Measurements from ENCODE around the gene KIF18A.
"Not testable (repeated sequence)": the region's sequence is repeated elsewhere in the genome, so short reads cannot be mapped to it uniquely, and the experiment has no call there.

Gene KIF18A

GRCh38 chr11:28106353-28107043 lies 1.5 kb downstream of the KIF18A start:
- no peak for DNase-seq

GRCh38 chr11:28105869-28106268 lies 2.1 kb downstream of the KIF18A start:
- DNase-seq, result no peak

GRCh38 chr11:28104984-28105383 lies 3.0 kb downstream of the KIF18A start:
- no peak for DNase-seq

- DNase-seq, result no peak
Observed at GRCh38 chr11:28104425-28104824, 3.5 kb downstream of the KIF18A start.

- peak; percentile 11 for DNase-seq
Observed at GRCh38 chr11:28102300-28102699, 5.7 kb downstream of the KIF18A start.

GRCh38 chr11:28100665-28101064 lies 7.3 kb downstream of the KIF18A start:
- no peak for DNase-seq

- no peak for DNase-seq
Observed at GRCh38 chr11:28099715-28100114, 8.2 kb downstream of the KIF18A start.

- DNase-seq, result no peak
Observed at GRCh38 chr11:28098257-28098656, 9.7 kb downstream of the KIF18A start.

- DNase-seq, result no peak
Observed at GRCh38 chr11:28092786-28093185, 15.2 kb downstream of the KIF18A start.

GRCh38 chr11:28090052-28090749 lies 17.8 kb downstream of the KIF18A start:
- peak; percentile 81 for DNase-seq

GRCh38 chr11:28089378-28089777 lies 18.6 kb downstream of the KIF18A start:
- peak; percentile 22 for DNase-seq

- peak; percentile 20 for DNase-seq
Observed at GRCh38 chr11:28087693-28088092, 20.3 kb downstream of the KIF18A start.

- DNase-seq, result not testable (repeated sequence)
Observed at GRCh38 chr11:28087192-28087591, 20.8 kb downstream of the KIF18A start.

- DNase-seq, result peak; percentile 90
Observed at GRCh38 chr11:28086569-28086968, 21.4 kb downstream of the KIF18A start.

GRCh38 chr11:28083118-28083517 lies 24.8 kb downstream of the KIF18A start:
- DNase-seq, result no peak

- no peak for DNase-seq
Observed at GRCh38 chr11:28077521-28077920, 30.4 kb downstream of the KIF18A start.

- peak; percentile 76 for DNase-seq
Observed at GRCh38 chr11:28072321-28072720, 35.6 kb downstream of the KIF18A start.

- DNase-seq, result no peak
Observed at GRCh38 chr11:28071305-28071704, 36.7 kb downstream of the KIF18A start.

- peak; percentile 53 for DNase-seq
Observed at GRCh38 chr11:28058333-28058732, 49.6 kb downstream of the KIF18A start.

- no peak for DNase-seq
Observed at GRCh38 chr11:28054821-28055220, 53.1 kb downstream of the KIF18A start.

- peak; percentile 60 for DNase-seq
Observed at GRCh38 chr11:28049338-28050216, 58.4 kb downstream of the KIF18A start.

- DNase-seq, result no peak
Observed at GRCh38 chr11:28048812-28049211, 59.1 kb downstream of the KIF18A start.

All from fibroblast of skin of back (primary cell).